Esophagus squamous epithelium (tissue), 5 donors: Measurements from ENCODE around the gene PLEKHG4. TPM values are rescaled to one million over a fixed set of nuclear protein-coding genes. Genes with fewer than 3 reads are reported as not detected.
A peak's percentile ranks its signal among the peaks of the same experiment; 100 is the strongest.

Experiments used
- DNase-seq: peaks from one replicate; lab custom pipeline; 2025; lab: John Stamatoyannopoulos, UW
- H3K27ac ChIP-seq, 4 donors: fragments of 200-600 bp; sonication (generic); one replicate each; pipeline ENCODE4 v1.5.1; 2016 to 2019; ENCODE audit warnings: mild to moderate bottlenecking in 1 of 4
- H3K27me3 ChIP-seq, 4 donors: fragments of 200-600 bp; sonication (generic); 1 replicate in 3 of 4; 2 replicates in 1 of 4; pipeline versions ENCODE4 v1.5.1 to v1.6.0; 2017 to 2021; ENCODE audit warnings: antibody characterized with exemption in 1 of 4
- H3K36me3 ChIP-seq, 3 donors: fragments of 200-600 bp; sonication (generic); one replicate each; pipeline ENCODE4 v1.5.1; 2016 to 2019
- H3K4me1 ChIP-seq, 3 donors: fragments of 200-600 bp; sonication (generic); one replicate each; pipeline ENCODE4 v1.5.1; 2017 to 2019
- H3K4me3 ChIP-seq, 4 donors: fragments of 200-600 bp; sonication (generic); 1 replicate in 3 of 4; 2 replicates in 1 of 4; pipeline ENCODE4 v1.5.1; 2016 to 2019; ENCODE audit warnings: mild to moderate bottlenecking in 2 of 4, moderate library complexity in 1 of 4
- H3K9me3 ChIP-seq, 3 donors: fragments of 200-600 bp; sonication (generic); one replicate each; pipeline ENCODE4 v1.5.1; 2016 to 2019
- CTCF ChIP-seq, 6 experiments: fragments of 450-650 bp in 4 of 6; fragments of 200-600 bp in 2 of 6; sonication (generic) in 2 of 6; IDR thresholded peaks; one replicate each; pipeline ENCODE4 v1.5.1; 2016 to 2019; ENCODE audit warnings: antibody characterized with exemption in 6 of 6, mild to moderate bottlenecking in 4 of 6, moderate library complexity in 4 of 6
- POLR2A ChIP-seq, 4 donors: fragments of 450-650 bp; IDR thresholded peaks; one replicate each; pipeline ENCODE4 v1.6.1; 2017; ENCODE audit warnings: antibody characterized with exemption in 4 of 4, mild to moderate bottlenecking in 4 of 4, moderate library complexity in 3 of 4
- WGBS, 2 donors: methylation state at CpG; one replicate each; pipeline ENCODE4 v1.1.5; 2018; 5-methylcytosine and 5-hydroxymethylcytosine counted together
- intact Hi-C: fragments of 100-400 bp; cut with DNase I; formaldehyde crosslinking; loops from one replicate; pipeline ENCODE4 v1.15.0; 2022
- total RNA-seq, 4 donors: library from RNA; depleted of rRNA; stranded (reverse); fragments of >200 nt; gene quantifications; one replicate each; pipeline ENCODE4 v1.1.0, GENCODE V29; 2016
- donor health status: DM: yes; HTN: yes; CAD: no.

Gene PLEKHG4
- total RNA-seq, 4 donors from 2014 or later = 5.0 to 11.4 (median 7.5) TPM

- intact Hi-C loops = no loop called here
- peaks cover 40 to 70% (median 42%) of the 10 kb centered on the region in 3 donors for H3K4me1 ChIP-seq
- TF ChIP-seq CTCF (IDR thresholded peaks at IDR 0.05) (peak in 1 of 6 experiments; percentile 17), POLR2A (IDR thresholded peaks at IDR 0.05) (peak in 3 of 4 donors; percentile 27 to 86 (median 83))
- peak within 1 kb of the TSS; percentile 81 to 95 (median 84) for H3K27ac ChIP-seq
- DNase-seq = peak; percentile 75
- 0% methylated on average over 10 of the region's 60 CpGs; no CpG with 5 or more reads in 1 of the 2 donors for WGBS, 2 donors
- H3K36me3 ChIP-seq = no peaks in the 10 kb centered on the region
- no peaks in the 10 kb centered on the region for H3K9me3 ChIP-seq
- H3K4me3 ChIP-seq = peak within 1 kb of the TSS; percentile 49 to 76 (median 64)
- H3K27me3 ChIP-seq = peaks cover 0 to 39% (median 2%) of the 10 kb centered on the region in 4 donors
Observed at GRCh38 chr16:67247192-67248072, 31.9 kb upstream of the PLEKHG4 start, which contains the start of gene FHOD1. Gene FHOD1, minus strand, starts transcription at chr16:67247481. Its CDS starts 71 bp downstream, at chr16:67247410.

GRCh38 chr16:67248073-67248400, 31.3 kb upstream of the PLEKHG4 start:
- Histone ChIP-seq H3K4me3 (peak overlapping the region; percentile 30 to 76 (median 64)), H3K4me1 (peaks cover 40 to 65% (median 42%) of the 10 kb centered on the region in 3 donors), H3K27ac (peak overlapping the region in 2 of 4 donors; percentile 85 to 95), H3K27me3 (peaks cover 0 to 43% (median 2%) of the 10 kb centered on the region in 4 donors), H3K9me3 (no peaks in the 10 kb centered on the region), H3K36me3 (no peaks in the 10 kb centered on the region)
- WGBS, 2 donors = 2 to 12% methylated on average over 5 of the region's 7 CpGs
- intact Hi-C loops = no loop called here
- no peak for DNase-seq
- TF ChIP-seq POLR2A (IDR thresholded peaks at IDR 0.05) = no peak
- no peak for TF ChIP-seq CTCF (IDR thresholded peaks at IDR 0.05)

GRCh38 chr16:67248401-67249177, 30.7 kb upstream of the PLEKHG4 start, which contains the start of gene SLC9A5:
Gene SLC9A5, plus strand, starts transcription at chr16:67248979. Its CDS starts 36 bp downstream, at chr16:67249015.
- peaks cover 40 to 60% (median 40%) of the 10 kb centered on the region in 3 donors for H3K4me1 ChIP-seq
- WGBS, 2 donors = 0% methylated on average over 4 to 19 of the region's 75 CpGs
- H3K4me3 ChIP-seq = peak within 1 kb of the TSS; percentile 30 to 76 (median 64)
- intact Hi-C loops = no loop called here
- no peaks in the 10 kb centered on the region for H3K36me3 ChIP-seq
- H3K27ac ChIP-seq = peak within 1 kb of the TSS in 3 of 4 donors; percentile 27 to 95 (median 85)
- no peak for DNase-seq
- H3K9me3 ChIP-seq = no peaks in the 10 kb centered on the region
- H3K27me3 ChIP-seq = peaks cover 0 to 43% (median 2%) of the 10 kb centered on the region in 4 donors
- TF ChIP-seq CTCF (IDR thresholded peaks at IDR 0.05) (peak in 2 of 6 experiments; percentile 13 to 30), POLR2A (IDR thresholded peaks at IDR 0.05) (no peak)

GRCh38 chr16:67249178-67250044, 29.9 kb upstream of the PLEKHG4 start:
- no peak for DNase-seq
- TF ChIP-seq CTCF (IDR thresholded peaks at IDR 0.05) (no peak), POLR2A (IDR thresholded peaks at IDR 0.05) (no peak)
- H3K27ac ChIP-seq = no peak overlapping the region
- 35 to 44% methylated on average over 12 of the region's 22 CpGs for WGBS, 2 donors
- no peaks in the 10 kb centered on the region for H3K36me3 ChIP-seq
- peaks cover 32 to 51% (median 36%) of the 10 kb centered on the region in 3 donors for H3K4me1 ChIP-seq
- no peaks in the 10 kb centered on the region for H3K9me3 ChIP-seq
- peak overlapping the region; percentile 30 to 76 (median 64) for H3K4me3 ChIP-seq
- H3K27me3 ChIP-seq = peaks cover 0 to 43% (median 2%) of the 10 kb centered on the region in 4 donors
- intact Hi-C loops = no loop called here
